ENCODE data around the gene ZFYVE9.

DNA sequence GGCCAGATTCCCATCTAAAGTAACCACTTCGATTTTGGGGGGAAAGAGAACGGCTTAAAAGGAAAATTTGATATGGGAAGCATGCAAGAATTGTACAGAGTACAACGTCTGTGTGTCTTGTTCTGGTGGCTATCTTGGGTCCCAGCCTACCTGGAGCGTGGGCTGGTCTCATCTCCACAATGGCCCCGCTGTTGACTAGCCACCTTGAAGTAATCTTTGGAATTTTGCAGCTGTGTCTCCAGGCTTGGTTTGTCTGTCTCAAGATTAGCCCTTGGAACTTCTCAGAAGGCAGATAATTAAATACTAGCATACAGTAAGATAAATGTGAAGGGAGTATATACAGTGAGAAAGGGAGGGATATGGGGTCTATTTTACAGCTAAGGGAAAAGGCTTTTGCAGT lies 225.4 kb downstream of the ZFYVE9 start:
- TF ChIP-seq, protein P1, sequence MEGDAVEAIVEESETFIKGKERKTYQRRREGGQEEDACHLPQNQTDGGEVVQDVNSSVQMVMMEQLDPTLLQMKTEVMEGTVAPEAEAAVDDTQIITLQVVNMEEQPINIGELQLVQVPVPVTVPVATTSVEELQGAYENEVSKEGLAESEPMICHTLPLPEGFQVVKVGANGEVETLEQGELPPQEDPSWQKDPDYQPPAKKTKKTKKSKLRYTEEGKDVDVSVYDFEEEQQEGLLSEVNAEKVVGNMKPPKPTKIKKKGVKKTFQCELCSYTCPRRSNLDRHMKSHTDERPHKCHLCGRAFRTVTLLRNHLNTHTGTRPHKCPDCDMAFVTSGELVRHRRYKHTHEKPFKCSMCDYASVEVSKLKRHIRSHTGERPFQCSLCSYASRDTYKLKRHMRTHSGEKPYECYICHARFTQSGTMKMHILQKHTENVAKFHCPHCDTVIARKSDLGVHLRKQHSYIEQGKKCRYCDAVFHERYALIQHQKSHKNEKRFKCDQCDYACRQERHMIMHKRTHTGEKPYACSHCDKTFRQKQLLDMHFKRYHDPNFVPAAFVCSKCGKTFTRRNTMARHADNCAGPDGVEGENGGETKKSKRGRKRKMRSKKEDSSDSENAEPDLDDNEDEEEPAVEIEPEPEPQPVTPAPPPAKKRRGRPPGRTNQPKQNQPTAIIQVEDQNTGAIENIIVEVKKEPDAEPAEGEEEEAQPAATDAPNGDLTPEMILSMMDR (IDR thresholded peaks at IDR 0.05), result no peak
- TF ChIP-seq POLR2A (IDR thresholded peaks at IDR 0.05), result no peak

Measured in adrenal gland (tissue), 5 donors.